Measurements from ENCODE around the gene PBRM1. TPM values are rescaled to one million over a fixed set of nuclear protein-coding genes. Genes with fewer than 3 reads are reported as not detected.
A peak's percentile ranks its signal among the peaks of the same experiment; 100 is the strongest.

The PBRM1 gene
- total and polyA plus RNA-seq, 2 of the 8 experiments (the other 6 are each of a cell fraction or from before 2014, with no cell fraction given): 19.3 to 65.8 TPM

DNA sequence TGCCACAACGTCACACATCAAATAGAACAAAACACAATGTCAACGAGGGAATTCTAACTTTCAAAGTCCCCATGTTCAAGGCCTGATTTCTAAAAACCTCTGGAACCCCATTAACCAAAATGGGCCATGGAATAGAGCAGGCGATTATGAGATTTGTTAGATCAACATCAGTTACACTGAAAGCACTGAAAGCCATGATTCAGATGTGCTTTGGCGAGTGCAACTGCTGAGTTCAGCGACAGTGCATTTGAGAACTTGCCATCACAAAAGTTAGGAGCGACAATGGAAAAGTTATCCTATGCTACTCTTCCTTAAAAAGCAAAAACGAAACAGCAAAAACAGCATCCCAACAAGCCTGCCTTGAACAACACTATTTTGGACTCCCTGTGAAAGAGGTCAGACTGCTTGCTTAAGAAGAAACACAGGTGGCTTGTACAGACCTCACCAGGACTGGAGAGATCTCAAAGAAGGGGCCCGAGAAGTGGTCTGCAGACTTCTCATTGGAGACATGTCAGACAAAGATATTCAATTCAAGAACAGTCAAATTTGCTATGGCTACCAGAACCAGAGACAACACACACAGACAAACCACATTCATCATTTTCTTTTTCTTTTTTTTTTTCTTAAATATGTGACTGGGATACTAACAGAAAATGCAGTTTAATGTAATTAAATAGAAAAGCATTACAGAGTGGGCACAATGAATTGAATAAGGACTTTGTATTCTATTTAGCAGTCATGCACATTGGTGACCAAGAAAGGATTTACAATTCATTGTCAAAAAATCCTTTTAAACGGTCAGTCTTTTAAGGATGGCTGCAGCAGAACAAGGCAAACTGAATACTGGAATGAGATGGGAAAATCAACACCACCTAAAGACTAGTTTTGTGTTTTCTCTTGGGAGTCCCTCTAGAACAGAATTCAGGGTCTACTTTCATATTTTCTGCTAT lies 128.4 kb downstream of the PBRM1 start:
- FAIRE-seq (no peak), DNase-seq (ENCODE audit: low read depth in 1 of 2, low spot score in 2 of 2) (no peak)
- H3K9me3 ChIP-seq (ENCODE audit: insufficient read depth in 2 of 2, low read depth in 1 of 2, low read length in 1 of 2): no peaks in the 10 kb centered on the region
- CTCF ChIA-PET (ENCODE audit: partially characterized antibody): interaction anchor here (1.3 kb wide), 1 partner anchor 10 kb away, joined by 5 read pairs; no protein-coding TSS in a partner anchor
- peaks cover 0 to 4% of the 10 kb centered on the region in 2 experiments for H4K20me1 ChIP-seq (replicated peaks in 1 of 2; ENCODE audit: control insufficient read depth in 1 of 2, insufficient read depth in 2 of 2, low read length in 2 of 2)
- no peak overlapping the region for H2BK12ac ChIP-seq (ENCODE audit: low read depth, low read length)
- H3K36me3 ChIP-seq (ENCODE audit: control insufficient read depth in 2 of 4, insufficient read depth in 4 of 4, low read length in 3 of 4): peaks cover 8 to 50% (median 20%) of the 10 kb centered on the region in 4 experiments
- no peaks in the 10 kb centered on the region for H3K4me1 ChIP-seq (replicated peaks in 1 of 4; ENCODE audit: control insufficient read depth in 3 of 4, insufficient read depth in 4 of 4, low read length in 3 of 4)
- no peak overlapping the region for H2BK20ac ChIP-seq (ENCODE audit: low read length)
- H3K4ac ChIP-seq (replicated peaks; ENCODE audit: insufficient read length, low read depth, low read length): no peak overlapping the region
- H3K14ac ChIP-seq (ENCODE audit: insufficient read length): no peak overlapping the region
- H3K9ac ChIP-seq (replicated peaks in 1 of 4; ENCODE audit: extremely low read depth in 1 of 4, low read depth in 3 of 4, low read length in 3 of 4): peak overlapping the region in 1 of 4 experiments; percentile 3; a peak in 1 of 7 replicates
- H2BK15ac ChIP-seq (ENCODE audit: low read length): no peak overlapping the region
- H3K18ac ChIP-seq (ENCODE audit: extremely low read depth, low read length): no peak overlapping the region
- POLR2A ChIA-PET (ENCODE audit: partially characterized antibody): no interaction called here
- no peak overlapping the region for H4K5ac ChIP-seq (ENCODE audit: insufficient read length, low read depth, low read length)
- no peaks in the 10 kb centered on the region for H3K23me2 ChIP-seq (ENCODE audit: low read depth, low read length)
- H3K27ac ChIP-seq (ENCODE audit: low read depth, low read length): no peak overlapping the region
- H2AK5ac ChIP-seq (ENCODE audit: low read depth, low read length): no peak overlapping the region
- 88% methylated on average over 9 of the region's 9 CpGs; no CpG with 5 or more reads in 1 of the 2 experiments for WGBS, 2 experiments (ENCODE audit: extremely low coverage in 1 of 2, insufficient coverage in 1 of 2, insufficient read length in 1 of 2, insufficient replicate concordance in 2 of 2, low coverage in 1 of 2, low lambda C conversion rate in 2 of 2, missing lambda C conversion rate in 1 of 2)
- no peak overlapping the region for H3K4me3 ChIP-seq (ENCODE audit: extremely low read depth in 1 of 4, insufficient read depth in 2 of 4, low read depth in 3 of 4, low read length in 4 of 4)
- H3K79me1 ChIP-seq (ENCODE audit: low read depth, low read length): peaks cover 2% of the 10 kb centered on the region
- no peak overlapping the region for H3K4me2 ChIP-seq (ENCODE audit: insufficient read depth in 1 of 2, low read depth in 2 of 2, low read length in 2 of 2)
- no peak overlapping the region for H2AFZ ChIP-seq (ENCODE audit: low read length)
- no peak overlapping the region for H3K56ac ChIP-seq (replicated peaks; ENCODE audit: insufficient read length, low read depth, low read length)
- no peak overlapping the region for H4K91ac ChIP-seq (replicated peaks; ENCODE audit: insufficient read length, low read length)
- no peak overlapping the region for H2BK120ac ChIP-seq (replicated peaks; ENCODE audit: low read depth, low read length)
- TF ChIP-seq SP4 (IDR thresholded peaks at IDR 0.05; ENCODE audit: low read length) (no peak), YY1 (IDR thresholded peaks at IDR 0.05; ENCODE audit: low read depth, low read length) (no peak), CTBP2 (IDR thresholded peaks at IDR 0.05; ENCODE audit: borderline replicate concordance, insufficient read depth, insufficient read length, low read length) (no peak), SP1 (IDR thresholded peaks at IDR 0.05; ENCODE audit: low read depth, low read length) (no peak), FOSL1 (IDR thresholded peaks at IDR 0.05; ENCODE audit: insufficient read depth, low read depth, low read length) (no peak), BACH1 (IDR thresholded peaks at IDR 0.05; ENCODE audit: low read length) (no peak), SIN3A (conservative IDR thresholded peaks at IDR 0.05 in 1 of 2, IDR thresholded peaks at IDR 0.05 in 1 of 2; ENCODE audit: low read depth in 1 of 2, low read length in 2 of 2) (no peak)
- no peak overlapping the region for H2BK5ac ChIP-seq (ENCODE audit: low read depth, low read length)
- no peak overlapping the region for H3K23ac ChIP-seq (ENCODE audit: insufficient read length)
- H3K79me2 ChIP-seq (ENCODE audit: control insufficient read depth in 1 of 2, insufficient read depth in 2 of 2, low read length in 2 of 2): no peaks in the 10 kb centered on the region
- H4K8ac ChIP-seq (ENCODE audit: extremely low read depth, insufficient read depth, low read length): no peak overlapping the region
- no peaks in the 10 kb centered on the region for H3K27me3 ChIP-seq (replicated peaks in 1 of 4; ENCODE audit: control insufficient read depth in 3 of 4, extremely low read depth in 1 of 4, insufficient read depth in 3 of 4, low read length in 3 of 4)

All from H1 (cell line).